Raji (cell line): ENCODE measurements around the gene IFT172.

Source experiments
- POLR2A ChIP-seq: IDR thresholded peaks from 2 replicates; pipeline ENCODE4 v1.6.1; 2011; ENCODE audit warnings: low read depth, low read length, control low read depth; ENCODE audit not compliant: insufficient read depth

The IFT172 gene, protein sequence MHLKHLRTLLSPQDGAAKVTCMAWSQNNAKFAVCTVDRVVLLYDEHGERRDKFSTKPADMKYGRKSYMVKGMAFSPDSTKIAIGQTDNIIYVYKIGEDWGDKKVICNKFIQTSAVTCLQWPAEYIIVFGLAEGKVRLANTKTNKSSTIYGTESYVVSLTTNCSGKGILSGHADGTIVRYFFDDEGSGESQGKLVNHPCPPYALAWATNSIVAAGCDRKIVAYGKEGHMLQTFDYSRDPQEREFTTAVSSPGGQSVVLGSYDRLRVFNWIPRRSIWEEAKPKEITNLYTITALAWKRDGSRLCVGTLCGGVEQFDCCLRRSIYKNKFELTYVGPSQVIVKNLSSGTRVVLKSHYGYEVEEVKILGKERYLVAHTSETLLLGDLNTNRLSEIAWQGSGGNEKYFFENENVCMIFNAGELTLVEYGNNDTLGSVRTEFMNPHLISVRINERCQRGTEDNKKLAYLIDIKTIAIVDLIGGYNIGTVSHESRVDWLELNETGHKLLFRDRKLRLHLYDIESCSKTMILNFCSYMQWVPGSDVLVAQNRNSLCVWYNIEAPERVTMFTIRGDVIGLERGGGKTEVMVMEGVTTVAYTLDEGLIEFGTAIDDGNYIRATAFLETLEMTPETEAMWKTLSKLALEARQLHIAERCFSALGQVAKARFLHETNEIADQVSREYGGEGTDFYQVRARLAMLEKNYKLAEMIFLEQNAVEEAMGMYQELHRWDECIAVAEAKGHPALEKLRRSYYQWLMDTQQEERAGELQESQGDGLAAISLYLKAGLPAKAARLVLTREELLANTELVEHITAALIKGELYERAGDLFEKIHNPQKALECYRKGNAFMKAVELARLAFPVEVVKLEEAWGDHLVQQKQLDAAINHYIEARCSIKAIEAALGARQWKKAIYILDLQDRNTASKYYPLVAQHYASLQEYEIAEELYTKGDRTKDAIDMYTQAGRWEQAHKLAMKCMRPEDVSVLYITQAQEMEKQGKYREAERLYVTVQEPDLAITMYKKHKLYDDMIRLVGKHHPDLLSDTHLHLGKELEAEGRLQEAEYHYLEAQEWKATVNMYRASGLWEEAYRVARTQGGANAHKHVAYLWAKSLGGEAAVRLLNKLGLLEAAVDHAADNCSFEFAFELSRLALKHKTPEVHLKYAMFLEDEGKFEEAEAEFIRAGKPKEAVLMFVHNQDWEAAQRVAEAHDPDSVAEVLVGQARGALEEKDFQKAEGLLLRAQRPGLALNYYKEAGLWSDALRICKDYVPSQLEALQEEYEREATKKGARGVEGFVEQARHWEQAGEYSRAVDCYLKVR (N-terminal part only)

DNA sequence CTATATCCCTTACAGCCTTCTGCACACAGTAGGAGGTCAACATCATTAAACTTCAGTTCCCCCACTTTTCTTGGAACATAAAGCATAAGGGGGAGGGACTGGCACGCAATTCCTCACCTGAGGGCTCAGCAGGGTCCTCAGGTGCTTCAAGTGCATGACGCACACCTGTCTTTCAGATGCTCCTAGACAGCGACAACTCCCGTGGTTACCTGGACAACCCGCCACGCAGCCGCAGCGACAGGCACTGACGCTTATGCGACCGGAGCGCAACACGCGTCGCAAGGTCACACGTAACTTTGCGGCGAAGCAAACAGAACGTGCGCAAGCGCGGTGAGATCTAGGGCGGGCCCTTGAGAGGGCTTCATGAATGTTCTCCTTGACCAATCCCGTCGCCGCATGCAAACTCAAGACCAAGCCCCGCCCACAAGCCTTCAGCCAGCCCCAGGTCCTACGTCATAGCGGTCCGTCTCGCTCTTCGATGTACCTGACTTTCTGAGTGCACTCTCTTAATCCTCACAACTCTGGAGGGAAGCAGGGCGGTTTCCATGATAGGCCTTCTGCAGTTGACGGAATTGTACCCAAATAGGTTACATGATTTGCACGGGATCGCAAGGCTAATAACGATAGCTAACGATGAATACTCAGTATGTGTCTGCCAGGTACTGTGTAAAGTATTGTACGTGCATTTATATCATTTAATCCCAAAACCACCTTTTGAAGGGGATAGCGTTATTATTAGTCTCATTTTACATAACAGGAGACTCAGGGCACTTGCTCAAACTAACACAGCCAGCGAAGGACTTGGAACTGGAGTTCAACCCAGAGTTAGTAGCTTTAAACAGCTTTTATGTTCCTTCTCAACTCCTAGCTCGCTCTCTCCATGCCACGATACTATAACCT is at the start of gene IFT172:
IFT172 (minus strand) TSS at position 246 of the 900 bp plus-strand sequence; CDS start at position 156, 90 bp downstream.
- peak; percentile 70 for TF ChIP-seq POLR2A

DNA sequence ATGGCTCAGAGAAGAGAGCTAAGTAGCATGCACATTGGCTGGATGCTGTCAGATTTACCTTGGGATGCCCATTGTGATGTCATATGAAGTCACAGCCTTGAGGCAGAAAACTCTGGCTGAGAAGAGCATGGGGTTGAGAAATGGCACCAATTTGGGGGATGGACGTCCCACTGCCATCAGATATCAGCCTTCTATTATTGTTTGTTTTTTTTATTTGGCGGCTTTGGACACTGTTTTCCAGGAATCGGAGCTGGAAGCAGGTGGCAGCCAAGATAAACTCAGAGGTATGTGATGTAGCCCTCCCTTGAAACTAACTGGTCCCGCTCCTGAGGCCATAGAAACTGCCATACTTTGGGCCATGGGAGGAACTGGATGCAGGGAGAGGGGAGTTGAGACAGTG is 47.7 kb upstream of the IFT172 start:
- no peak for TF ChIP-seq POLR2A

DNA sequence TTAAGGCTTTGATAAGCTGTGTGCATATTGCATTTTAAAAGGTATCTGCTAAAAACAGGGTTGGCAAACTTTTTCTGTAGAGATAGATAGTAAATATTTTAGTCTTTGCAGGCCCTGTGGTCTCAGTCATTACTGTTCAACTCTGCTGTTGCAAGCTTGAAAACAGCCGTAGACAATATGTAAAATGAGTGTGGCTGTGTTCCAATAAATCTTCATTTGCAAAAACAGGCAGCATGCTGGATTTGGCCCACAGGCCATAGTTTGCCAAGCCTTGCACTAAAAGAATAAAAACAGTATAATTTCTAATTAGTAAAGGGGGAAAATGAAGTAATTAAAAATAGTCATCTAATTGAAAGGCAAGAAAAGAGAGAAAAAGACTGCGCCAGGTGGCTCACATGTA is 42.4 kb upstream of the IFT172 start:
- TF ChIP-seq POLR2A, result no peak

DNA sequence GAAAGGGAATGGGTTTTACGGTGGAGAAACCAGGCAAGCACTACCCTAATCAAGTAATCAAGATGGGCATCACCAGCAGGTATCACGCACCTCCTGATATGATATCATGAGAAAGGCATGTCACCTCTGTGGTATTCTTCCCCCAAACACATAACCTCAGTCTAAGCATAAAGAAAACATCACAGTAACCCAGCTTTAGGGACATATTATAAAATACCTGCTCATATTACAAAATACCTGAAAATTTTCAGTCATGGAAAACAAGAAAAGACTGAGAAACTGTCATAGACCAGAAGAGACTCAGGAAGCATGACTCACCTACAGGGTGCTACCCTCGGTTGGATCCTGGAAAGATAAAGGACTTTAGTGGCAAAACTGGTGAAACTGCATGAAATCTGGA is 37.6 kb upstream of the IFT172 start:
- TF ChIP-seq POLR2A, result no peak

DNA sequence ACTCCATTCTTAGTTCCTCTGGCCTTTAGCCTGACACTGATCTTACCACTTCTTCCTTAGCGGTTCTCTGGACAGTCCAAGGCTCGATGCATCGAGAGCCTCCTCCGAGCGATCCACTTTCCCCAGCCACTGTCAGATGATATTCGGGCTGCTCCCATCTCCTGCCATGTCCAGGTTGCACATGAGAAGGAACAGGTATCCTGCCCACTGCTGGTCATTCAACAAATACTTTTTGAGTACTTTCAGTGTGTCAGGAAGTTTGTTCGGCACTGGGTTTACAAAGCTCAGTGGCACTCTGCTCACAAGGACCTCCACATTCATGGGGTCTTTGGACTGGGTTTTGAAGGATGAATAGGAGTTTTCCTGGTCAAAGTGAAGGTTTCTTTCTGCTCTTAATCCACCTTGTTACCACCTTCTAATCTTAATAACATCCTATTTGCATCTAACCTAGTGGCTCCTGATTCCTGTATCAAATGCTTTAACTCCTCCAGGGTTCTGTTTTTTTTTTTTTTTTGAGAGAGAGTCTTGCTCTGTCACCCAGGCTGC is 32.9 kb upstream of the IFT172 start:
- no peak for TF ChIP-seq POLR2A

DNA sequence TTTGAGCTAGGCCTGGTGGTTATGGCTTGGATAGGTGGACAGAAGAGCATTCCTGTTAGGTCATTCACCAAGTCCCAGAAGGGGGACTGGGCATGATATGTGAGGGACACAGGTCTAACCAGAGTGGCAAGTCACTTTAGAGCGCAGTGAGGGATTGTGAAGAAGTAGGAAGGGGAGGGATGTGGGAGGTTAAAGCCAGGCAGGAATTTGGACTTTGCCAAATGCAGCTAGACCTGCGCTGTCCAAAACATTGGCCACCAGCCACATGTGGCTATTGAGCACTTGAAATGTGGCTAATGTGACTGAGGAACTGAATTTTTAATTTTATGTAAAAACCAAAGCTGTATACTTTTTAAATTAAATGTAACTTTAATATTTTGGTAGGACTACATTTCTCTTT is 30.8 kb upstream of the IFT172 start:
- TF ChIP-seq POLR2A, result no peak

DNA sequence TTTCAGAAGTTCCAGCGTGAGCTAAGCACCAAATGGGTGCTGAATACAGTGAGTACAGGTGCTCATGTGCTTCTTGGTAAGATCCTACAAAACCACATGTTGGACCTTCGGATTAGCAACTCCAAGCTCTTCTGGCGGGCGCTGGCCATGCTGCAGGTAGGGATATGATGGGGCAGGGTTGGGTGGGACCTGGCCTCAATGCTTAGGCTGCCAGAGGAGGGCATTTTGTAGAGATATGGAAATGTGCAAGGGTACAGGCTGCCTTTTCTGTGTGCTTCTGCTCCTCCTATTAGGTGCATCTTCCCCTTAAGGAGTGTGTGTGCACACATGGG is 29.2 kb upstream of the IFT172 start:
- no peak for TF ChIP-seq POLR2A

DNA sequence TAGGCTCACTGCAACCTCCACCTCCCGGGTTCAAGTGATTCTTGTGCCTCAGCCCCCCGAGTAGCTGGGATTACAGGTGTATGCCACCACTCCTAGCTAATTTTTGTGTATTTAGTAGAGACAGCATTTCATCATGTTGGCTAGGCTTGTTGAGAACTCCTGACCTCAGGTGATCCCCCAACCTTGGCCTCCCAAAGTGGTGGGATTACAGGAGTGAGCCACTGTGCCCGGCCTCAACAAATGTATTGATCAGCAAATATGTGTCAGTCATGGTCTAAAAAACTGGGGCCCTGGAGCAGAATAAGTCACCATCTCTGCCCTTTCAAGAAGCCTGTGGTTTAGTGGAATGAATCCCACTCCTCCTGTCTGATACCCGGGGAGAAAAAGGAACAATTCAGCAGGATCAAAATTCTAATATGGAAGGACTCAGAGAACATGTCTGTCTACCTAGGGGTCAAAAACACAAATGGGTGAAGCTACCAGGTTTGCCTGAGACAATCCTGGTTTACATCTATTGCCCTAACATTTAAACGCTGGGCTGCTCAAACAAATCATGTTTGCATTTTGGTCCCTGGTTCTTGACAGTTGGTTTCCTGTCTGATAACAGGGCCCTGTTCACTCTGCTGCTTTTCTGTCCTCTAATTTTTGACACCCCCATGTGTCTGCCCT is 28.7 kb upstream of the IFT172 start:
- TF ChIP-seq POLR2A, result no peak

DNA sequence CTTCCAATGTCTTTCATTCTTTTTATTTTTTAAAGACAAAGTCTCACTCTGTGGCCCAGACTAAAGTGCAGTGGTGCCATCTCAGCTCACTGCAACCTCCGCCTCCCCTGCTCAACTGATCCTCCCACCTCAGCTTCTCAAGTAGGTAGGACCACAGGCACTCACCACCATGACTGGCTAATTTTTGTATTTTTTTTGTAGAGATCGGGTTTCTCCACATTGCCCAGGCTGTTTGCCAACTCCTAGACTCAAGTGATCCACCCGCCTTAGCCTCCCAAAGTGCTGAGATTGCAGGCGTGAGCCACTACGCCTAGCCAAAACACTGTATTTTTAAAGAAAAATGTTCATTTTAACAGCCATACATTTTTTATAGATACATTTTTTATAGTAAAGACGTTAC is 19.8 kb upstream of the IFT172 start:
- TF ChIP-seq POLR2A, result no peak

DNA sequence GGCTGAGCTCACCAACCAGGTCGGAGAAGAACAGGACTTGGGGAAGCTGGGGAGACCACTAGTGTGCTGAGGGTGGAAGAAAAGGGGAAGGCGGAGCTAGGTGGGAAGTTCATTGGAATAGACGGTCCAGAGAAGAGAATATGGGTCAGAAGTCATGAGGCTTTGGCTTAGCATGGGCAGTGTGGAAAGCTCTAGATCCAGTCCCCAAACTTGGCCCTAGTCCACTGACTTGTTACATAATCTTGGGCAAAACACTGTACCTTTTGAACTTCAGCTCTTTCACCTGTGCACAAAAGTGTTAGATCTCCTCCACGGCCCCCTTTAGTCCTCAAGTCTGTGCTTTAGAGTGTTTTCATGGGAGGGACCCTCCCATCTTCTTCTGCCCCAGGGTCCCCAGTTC is 17.8 kb upstream of the IFT172 start:
- no peak for TF ChIP-seq POLR2A

DNA sequence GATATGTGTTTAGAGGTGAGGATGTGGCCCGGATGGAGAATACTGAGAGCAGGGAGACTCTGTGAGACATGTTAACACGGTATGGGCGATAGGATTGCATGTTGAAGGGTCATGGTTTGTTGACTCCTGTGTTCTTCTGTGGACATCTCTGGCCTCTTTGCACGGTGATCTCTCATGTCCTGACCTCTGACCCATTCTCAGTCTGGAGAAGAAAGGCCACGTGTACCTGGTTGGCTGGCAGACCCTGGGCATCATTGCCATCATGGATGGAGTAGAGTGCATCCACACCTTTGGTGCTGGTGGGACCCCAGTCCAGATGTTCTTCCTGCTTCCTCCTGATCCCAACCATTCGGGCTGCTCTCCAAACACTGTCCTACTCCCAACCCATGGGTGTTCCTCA is 17.0 kb upstream of the IFT172 start:
- no peak for TF ChIP-seq POLR2A

DNA sequence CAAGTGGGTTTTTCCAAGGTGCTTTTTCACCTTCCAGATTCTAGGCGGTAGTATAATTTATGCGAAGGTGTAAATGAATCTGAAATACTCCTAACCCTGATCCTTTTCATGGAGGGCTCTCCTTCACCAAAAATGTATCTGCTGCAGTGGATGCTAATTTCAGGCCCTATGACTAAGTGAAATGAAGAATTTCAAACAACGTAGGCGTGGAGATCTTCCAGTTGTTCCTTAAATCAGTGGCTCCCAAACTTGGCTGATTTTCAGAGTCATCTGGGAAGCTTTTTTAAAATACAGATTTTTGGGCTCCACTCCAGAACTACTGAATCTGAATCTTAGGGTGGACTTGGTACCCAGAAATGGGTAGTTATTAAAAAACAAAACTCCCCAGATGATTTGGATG is 12.6 kb upstream of the IFT172 start:
- no peak for TF ChIP-seq POLR2A

DNA sequence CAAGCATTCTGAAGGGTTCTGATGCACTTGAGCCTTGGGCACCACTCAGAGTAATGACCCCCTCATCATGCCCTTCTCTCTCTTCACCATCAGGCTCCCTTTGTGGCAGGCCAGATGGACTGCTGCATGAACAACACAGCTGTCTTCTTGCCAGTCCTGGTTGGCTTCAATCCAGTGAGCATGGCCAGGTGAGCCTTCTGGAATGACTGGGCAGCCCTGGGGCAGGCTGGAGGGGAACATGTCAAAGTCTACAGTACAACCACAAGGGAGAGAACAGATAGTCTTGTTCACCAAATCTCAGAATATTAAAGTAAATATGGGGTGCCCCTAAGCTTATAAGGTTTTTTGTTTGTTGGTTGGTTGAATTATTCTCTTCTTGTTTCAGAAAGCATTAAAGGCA is 11.5 kb upstream of the IFT172 start:
- no peak for TF ChIP-seq POLR2A

DNA sequence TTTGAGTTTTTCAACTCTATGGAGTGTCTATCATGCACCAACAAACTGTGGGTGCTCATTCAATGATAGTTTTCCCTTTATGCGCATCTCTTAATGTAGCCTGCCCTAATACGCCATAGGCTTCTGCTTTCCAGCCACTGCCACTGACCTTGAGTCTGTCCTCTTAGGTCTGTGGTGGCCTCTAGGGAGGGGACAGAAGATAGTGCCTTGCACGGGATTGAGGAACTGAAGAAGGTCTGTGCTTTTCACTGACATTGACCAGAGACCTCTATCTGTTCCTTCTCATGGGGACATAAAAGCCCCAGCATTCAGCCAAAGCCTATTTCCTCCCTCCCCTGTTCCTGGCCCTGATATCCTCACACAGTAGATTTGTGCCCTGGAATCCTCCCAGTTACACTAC is 9.4 kb upstream of the IFT172 start:
- no peak for TF ChIP-seq POLR2A
